Ammon's horn (tissue), 1 donor: ENCODE data around the gene ELAVL3.
"Not testable (repeated sequence)": the region's sequence is repeated elsewhere in the genome, so short reads cannot be mapped to it uniquely, and the experiment has no call there.

ENCODE experiments used
- DNase-seq: peaks from one replicate; pipeline ENCODE4 v3.0.0-alpha.2; 2016; ENCODE audit warnings: low spot score

The ELAVL3 gene

DNA sequence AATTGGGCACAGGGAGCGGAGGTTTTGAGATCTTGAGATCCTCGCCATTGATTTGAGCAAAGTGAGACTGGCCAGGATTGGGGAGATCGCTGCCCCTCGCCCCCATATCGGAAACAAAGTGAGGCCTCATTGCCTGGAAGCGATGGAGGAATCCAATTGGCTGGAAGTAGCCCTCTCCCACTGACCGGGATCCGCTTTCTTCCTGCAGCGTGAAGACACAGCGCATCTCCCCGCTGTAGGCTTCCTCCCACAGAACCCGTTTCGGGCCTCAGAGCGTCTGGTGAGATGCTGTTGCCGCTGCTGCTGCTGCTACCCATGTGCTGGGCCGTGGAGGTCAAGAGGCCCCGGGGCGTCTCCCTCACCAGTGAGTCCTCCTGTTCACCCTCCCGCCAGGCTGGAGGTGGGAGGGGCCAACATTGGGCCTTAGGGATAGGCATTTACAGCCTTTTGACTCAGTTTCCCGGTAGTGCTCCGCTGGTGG lies 45.0 kb downstream of the ELAVL3 start:
- no peak for DNase-seq

DNA sequence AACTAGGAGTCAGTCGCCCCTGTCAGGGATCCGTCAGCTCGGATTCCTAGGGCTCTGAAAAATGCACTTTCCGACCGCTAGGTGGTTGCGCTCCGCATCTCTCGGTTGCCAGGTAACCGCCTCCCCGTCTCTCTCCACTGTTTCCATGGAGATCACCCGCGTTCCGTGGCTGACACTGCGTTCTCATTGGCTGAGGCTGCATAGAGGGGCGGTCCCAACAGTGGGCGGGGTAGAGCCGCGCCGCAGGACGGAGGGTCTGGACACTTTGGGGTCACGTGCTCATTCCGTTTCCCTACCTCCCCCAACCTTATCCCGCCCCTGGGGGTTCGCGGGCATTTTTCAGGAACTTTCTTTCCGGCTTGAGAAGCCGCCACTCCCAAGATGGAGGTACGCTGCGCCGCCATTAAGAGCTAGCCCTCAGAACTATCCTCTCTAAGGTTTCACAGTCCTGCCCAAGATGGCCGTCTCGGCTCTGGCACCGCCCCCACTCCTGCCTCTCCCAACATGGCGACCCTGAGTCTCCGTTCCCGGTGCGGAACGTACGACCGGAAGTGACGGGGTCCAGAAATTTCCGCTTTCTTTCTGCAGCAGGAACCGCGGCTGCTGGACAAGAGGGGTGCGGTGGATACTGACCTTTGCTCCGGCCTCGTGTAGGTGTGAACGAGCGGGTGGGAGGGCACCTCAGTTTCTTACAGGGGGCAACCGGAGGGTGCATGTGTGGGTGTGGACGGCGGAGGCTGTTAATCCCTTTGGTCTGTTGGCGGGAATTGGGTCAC lies 45.6 kb downstream of the ELAVL3 start, which contains the start of the genes ODAD3 and PRKCSH:
ODAD3 (minus strand) TSS at position 65 of the 776 bp plus-strand sequence. CDS start 105 bp downstream, outside the sequence.
PRKCSH (plus strand) TSS at position 579 of the 776 bp plus-strand sequence. CDS start 483 bp downstream, outside the sequence.
- DNase-seq: peak; percentile 100

DNA sequence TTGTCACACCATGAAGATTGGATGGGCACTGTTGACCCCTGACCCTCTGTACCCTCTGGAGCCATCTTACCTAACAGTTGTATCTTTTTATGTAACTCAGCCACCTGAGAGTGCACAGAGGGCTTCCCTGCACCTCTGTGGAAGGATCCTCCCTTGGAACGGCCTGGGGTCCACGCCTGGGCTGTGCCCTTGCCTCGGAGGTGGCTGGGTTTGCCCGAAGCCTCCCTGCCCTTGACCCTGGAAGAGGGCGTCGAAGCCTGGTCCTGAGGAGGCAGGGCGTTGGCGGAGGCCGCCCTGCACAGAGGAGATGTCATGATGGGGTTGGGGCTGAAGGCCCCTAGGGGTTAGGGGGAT lies 46.2 kb downstream of the ELAVL3 start:
- no peak for DNase-seq

DNA sequence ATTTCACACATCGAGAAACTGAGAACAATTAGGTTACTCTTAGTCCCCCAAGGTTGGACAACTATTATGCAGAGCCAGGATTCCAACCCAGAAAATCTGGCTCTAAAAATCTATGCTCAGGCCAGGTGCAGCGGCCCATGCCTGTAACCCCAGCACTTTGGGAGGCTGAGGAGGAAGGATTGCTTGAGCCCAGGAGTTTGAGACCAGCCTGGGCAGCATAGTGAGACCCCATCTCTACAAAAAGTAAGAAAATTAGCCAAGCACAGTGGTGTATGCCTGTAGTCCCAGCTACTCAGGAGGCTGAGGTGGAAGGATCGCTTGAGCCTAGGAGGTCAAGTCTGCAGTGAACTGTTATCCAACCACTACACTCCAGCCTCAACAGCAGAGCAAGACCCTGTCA lies 47.3 kb downstream of the ELAVL3 start:
- DNase-seq: not testable (repeated sequence)

DNA sequence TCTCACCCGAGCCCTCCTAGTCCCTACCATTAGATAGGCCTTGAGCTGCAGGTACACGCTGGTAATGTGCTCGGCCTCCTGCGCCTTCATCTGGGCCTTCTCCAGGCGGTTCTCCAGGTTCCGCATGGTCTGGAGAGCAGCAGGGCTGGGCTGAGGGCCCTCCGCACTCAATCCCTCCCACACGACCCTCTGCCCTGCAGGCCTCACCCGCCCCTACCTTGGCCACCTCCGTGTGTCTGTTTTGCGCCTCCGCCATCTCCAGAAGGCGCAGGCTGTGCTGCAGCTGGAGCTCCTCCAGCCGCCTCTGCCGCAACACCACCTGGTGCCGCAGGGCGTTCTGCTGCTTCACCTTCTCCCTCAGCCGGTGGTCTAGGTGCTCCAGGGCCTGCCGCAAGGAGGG lies 54.2 kb downstream of the ELAVL3 start:
- no peak for DNase-seq

DNA sequence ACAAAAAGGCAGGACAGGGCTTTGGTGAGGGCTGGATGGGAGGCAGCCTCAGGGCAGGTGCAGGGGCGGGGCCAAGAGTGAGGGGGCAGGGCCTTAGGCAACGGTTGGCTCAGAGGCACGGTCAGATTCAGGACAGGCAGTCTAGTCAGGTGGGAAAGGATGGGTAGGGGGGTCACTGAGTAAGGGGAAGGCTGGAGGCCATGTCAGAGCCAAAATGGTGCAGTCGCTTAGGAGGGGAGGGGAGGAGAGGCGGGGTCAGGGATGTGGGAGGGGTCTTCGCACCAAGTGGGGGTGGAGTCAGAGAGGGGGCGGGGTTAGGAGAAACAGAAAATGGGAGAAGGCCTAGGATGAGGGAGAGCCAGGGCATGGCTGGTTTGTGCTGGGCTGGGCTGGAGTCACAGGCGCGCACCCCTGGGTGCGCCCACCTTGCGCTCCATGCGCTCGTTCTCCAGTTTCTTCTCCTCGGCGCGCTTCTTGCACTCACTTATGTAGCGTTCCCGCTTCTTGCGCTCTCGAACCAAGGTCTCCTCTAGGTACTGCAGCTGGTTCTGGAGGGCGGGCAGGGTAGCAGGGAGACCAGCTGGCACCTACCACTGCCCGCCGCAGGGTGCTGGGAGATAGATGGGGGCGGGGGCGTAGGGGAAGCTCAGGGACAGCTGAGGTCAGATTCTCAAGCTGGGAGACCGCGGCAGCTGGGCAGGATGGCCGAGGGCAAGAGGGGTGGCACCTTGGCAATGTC lies 55.0 kb downstream of the ELAVL3 start:
- DNase-seq: no peak

DNA sequence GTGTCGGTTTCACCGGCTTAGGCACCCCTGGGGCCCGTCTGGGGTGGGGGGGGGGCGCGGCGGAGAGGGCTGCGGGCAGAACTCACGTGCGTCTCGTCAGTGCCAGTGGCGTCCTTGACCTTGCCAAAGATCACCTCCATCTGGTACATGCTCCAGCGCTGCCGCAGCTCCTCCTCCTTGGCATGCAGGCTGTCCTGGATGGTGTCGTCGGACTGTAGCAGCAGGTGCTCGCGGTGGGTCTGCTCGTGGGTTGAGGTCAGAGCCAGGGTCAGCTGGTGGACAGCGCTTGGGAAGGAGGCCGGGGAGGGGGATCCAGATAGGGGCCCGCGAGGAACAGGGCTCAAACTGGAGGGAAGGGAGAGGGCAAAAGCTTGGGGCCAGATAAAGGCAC lies 57.1 kb downstream of the ELAVL3 start:
- DNase-seq: no peak

DNA sequence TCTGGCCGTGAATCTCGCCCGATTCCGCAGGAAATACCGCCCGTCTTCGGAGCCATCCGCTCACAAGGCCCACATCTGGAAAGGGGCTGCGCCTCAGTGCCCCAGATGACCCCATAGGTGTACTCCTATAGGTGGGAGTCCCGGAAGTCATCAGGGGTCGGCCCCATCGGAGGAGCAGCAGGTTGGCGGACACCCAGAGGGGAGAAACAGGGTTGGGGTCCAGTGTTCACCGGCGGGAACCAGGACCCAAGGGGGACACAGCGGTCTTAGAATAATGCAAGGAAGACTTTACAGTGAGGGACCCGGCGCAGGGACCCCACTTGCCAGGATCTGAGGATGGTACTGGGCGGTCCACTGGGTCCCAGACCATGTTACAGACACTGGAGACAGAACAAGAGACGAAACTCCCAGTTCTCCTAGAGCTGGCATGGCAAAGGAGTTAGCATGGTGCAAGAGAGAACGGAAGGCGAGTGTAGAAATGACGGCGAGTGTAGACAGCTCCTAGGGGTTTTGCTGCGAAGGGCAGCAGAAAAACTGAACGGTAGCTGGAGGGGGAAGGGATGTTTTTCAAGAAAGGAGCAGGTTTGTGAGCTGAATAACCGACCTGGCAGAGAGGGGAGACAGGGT lies 57.6 kb downstream of the ELAVL3 start:
- no peak for DNase-seq

DNA sequence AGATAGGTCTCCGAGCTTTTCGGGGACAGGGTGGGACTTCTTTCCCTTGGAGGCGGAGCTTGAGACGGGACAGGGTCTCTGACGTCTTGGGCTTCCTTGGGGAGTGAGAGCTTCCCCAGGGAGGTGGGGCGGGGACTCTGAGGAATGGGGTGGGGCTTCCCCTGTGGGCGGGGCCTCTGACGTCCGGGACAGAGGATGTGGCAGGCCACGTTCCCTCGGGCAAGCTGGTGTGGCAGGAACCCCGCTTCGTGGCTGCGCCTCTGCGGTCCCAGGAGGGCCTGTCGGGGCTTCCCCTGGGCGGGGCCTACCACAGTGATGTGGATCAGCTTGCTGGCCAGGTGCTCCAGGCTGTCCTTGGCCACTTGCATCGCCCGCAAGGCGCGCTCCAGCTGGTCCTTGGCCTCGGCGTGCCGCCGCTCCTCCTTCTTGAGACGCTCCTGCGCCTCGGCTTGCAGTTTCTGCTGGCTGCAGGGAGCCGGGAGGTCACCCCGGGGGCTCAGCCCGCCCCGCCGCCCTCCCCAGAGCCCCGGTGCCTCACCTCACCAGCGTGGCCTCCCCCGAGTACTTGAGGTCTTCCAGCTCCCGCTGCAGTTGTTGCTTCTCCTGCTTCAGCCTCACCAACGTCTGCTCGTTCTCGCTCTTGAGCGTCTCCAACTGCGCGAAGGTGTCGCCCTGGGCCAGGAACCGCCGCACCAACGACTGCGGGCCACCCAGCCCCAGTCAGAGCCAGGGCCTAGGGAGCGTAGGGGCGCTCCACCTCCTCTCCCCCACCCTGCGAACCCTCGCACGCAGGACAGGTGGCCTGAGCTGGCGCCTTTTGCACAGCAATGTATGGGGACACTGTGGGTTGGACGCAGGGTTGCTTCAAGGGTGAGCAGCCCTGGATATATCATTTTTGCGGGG lies 58.4 kb downstream of the ELAVL3 start:
- peak; percentile 51 for DNase-seq

DNA sequence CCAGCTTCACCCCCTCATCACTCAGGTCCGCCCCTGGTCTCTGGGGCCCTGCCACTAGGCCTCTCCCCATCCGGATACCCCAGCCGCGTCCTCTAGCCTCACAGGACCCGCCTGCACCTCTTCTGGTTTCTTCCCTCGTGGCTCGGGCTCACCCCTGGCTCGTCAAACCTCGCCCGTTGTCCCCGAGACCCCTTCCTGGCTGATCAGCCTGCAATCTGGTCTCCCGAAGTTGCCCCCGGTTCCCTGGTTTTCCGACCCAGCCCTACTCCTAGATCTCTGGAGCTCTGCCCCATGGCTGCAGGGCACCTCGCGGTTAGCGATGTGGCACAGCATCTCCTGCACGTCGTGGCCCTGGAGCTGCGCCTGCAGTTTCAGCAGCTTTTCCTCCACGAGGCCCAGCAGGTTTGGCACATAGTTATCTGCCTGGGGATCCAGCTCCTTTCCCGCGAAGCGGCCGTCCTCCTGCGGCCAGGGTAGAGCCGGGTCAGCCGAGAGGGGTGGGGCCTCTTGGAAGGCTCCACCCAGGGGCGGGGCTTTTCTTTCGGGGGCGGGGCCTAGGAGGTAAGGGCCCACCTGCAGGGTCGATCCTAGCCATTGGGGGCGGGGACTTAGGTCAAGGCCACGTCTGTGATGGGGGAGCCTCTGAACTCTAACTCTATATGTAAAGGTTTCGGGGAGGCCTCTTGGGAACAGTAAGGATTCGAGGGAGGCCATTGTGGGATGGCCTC lies 59.3 kb downstream of the ELAVL3 start:
- no peak for DNase-seq

DNA sequence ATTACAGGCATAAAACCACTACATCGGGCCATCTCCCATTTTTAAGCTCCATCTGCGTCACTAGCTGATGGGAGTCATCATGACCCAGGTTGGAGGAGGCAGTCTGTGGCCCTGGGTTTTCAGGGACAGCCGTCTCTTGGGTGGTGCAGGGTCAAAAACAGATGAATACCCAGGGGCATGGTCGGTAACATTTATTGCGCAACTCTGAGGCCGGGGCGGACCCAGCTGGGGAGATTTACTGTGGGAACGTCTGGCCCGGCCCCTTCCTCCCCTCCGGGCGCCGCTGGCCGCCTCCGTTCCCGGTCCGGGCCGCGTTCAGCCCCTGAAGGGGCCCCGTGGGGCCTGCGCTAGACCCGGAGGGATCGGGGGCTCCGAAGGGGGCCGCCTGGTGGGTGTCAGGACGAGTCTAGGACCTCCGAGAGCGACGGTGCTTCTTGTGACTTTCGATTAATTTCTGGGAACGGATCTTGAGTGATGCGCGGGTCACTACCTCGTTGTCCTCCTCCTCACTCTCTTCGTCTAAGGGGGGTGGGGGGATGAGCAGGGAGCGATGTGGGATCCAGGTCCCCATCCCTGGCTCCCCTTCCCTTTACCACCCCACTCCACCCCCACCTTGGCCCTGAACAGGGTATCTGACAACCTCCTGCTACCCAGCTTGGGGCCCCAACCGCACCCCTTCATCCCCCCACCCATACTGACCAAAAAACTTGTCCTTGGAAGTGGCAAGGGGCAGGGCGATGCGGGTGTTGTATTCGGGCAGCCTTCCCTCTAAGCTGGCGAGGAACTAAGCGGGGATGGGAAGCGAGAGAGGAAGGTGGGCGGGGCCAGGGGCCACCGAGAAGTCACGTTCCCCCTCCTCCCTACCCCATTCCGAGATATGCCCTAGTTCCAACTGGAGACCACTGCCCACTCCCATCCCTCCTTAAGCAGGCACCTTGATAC lies 60.1 kb downstream of the ELAVL3 start:
- peak; percentile 40 for DNase-seq

DNA sequence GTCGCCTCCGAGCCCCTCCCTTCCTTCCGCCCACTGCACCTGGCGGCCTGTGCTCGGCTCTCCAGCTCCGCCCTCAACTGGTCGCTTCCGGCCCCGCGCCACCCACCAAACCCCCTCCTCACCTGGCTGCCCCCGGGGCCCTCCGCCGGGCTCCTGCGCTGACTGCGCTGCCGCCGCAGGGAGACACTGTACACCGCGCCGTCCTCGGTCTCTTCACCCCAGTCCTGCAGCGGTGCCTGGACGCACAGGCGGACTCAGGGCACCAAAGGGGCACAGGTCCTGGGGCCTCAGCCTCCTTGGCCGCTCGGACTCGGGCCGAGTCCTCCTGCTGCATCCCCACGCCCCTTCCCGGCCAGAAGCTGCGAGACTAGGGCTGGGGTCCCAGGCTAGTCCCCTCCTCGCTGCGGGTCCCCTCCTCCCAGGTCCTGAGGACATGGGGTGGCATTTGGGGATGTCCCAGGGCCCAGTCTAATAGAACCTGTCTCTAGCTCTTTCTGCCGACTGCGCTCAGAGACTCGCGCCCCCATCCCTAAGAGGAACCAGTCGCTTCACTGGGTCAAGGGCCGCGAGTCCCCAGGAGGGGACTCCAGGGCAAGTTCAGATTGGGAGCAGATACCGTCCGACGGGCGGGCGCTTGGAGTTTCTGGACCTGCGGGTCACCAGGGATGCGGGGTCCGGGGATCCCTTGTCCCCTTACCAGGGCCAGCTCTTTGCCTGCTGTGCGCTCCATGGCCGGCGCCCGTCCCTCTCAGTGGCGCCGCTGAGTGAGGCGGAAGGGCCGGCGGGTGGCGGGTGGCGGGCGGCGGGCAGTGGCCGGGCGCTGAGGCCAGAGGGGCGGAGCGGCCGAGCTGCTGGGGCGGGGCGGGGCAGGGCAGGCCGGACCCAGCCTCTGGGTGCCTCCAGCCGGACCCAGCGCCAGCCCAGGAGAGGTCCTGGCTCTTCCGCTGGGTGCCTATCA lies 62.0 kb downstream of the ELAVL3 start, which contains the start of gene RGL3:
RGL3 (minus strand) TSS at position 766 of the 958 bp plus-strand sequence; CDS start at position 730, 36 bp downstream.
- no peak for DNase-seq

DNA sequence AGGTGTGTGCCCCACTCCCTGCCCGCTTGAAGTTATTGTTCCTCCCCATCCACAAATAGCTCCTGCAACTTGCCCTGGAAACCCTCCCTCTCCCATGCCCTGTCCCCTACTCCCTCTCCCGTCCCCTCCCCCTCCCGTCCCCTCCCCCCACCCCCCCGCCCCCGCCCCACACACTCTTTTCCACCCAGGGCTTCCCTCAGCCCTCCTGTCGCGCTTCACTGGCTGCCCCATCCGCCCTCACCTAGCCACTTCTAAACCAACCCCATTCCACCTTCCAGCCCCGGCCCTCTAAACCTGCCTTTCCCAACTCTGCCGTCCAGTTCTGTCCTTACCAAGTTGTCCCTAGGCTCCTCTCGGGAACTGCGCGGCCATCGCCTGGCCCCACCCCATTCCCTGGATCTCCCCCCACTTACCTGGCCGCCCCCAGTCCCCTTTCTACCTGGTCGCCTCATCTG lies 62.7 kb downstream of the ELAVL3 start:
- no peak for DNase-seq

DNA sequence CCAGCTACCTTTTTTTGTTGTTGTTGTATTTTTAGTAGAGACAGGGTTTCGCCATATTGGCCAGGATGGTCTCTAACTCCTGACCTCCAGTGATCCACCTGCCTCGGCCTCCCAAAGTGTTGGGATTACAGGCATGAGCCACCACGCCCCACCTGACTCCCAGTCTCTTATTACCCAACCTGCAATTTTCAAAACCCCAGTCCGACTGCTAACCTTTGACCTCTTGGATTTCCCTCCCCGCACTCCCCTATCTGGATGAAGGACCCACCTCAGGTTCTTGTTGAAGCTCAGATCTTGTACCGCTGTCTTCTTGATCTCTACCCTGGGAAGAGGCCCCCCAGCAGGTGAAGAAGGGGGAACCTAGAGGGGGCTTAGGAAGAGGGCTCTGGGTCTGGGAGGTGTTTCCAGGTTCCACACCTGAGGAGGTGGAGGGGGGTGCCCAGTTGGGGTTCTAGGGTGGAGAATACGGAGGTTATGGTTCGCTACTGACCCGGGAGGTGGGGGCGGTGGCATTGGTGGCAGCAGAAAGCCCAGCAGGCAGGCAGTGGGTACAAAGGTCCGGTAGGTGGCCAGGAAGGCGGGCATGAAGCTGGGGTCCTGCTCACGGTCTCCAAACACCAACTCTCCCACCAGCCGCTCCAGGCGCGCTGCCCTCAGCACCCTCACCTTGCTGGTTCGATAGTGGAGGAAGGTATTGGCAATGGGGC lies 64.3 kb downstream of the ELAVL3 start:
- DNase-seq: no peak

DNA sequence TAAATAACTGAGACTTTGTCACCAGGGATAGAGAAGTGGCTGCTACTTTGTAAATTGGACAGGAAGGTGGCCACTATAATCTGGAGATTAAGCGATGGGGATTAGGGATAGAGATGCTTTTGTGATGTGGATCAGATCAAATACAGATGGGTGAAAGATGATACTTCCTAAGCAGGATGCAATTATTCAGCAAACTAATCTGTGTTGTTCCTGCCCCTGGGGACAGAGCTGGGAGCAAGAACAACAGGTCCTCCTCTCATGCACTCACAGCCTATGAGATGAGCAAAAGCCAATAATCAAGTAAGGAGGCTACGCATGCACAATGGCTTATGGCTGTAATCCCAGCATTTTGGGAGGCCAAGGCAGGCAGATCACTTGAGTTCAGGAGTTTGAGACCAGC lies 66.3 kb downstream of the ELAVL3 start:
- DNase-seq: no peak

DNA sequence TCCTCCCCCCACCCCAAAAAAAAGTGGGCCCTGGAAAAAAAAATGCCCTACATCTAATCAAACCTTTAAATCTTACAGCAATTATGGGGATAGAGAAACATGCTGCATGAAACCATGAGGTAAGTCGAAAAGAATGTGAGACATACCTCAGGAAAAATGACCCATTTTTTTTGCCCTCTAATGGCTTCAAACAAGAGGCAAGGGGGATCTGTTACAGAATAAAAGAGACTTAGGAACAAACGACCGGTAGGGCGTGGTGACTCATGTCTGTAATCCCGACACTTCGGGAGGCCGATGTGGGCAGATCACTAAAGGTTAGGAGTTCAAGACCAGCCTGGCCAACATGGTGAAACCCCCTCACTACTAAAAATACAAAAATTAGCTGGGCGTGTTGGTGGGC lies 70.2 kb downstream of the ELAVL3 start:
- DNase-seq: no peak

DNA sequence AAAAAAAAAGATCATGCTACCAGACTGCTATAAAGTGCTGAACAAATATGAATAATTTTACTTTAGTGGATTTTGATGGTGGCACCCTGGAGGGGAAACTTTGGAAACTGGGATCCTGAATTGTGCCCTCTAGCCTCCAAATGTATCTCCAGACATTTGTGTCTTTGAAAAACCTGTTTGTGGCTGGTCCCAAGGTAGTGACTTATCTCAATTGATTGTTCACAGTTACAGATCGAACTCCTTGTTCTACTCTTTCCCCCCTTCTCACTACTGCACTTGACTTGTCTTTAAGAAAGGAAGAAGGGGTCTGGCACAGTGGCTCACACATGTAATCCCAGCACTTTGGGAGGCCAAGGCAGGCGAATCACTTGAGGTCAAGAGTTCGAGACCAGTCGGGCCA lies 72.3 kb downstream of the ELAVL3 start:
- DNase-seq: no peak
